Measurements from ENCODE around the gene ITPR2.
A peak's percentile ranks its signal among the peaks of the same experiment; 100 is the strongest.

The ITPR2 gene

DNA sequence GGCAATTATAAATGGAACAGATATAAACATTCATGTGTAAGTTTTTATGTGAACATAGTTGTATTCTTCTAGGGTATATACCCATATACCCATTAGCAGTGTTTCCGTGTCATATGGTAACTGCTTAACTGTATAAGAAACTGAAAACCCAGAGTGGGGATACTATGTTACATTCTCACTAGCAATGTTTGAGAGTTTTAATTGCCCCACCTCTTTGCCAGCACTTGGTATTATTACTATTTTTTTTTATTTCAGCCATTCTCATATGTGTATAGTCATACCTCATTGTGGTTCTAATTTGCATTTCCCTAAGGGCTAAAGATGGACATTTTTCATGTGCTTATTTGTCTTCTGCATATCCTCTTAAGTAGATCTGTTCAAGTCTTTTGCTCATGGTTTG is 28.7 kb upstream of the ITPR2 start:
- TF ChIP-seq POLR2A (IDR thresholded peaks at IDR 0.05; ENCODE audit: low read depth, low read length): no peak
- no peak for FAIRE-seq
- DNase-seq (ENCODE audit: insufficient read length, low spot score): no peak

DNA sequence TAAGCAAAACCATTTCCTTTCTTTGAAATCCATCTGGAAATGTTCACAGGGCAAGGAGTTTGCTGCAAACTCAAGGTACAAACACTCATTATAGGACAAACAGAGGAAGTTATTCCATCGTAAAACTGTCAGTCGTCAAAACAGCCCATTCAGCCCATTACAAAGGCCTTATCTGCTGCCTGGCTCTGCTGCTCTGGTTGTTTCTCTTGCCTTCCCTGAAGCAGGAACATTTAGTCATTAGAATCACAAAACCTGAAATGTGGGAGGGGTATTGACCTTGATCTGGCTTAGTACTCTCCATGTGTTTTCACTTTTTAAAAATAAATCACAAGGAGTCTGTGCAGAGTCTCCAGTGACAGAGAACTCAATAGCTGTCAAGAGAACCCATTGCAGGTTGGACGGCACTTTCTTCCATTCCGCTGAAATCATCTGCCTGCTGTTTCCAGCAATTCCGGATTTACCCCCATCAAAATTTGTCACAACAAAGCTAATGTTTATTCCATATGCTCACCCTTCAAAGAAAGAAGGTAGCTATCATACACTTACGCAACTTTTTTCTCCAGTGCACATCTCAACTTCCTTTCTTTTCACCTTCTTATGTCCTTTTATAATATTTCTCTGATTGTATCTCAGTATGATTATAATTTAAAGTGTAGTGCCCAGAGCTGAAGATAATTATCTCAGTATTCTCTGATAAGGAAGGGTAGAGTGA is 24.6 kb upstream of the ITPR2 start:
- no peak for TF ChIP-seq POLR2A (IDR thresholded peaks at IDR 0.05; ENCODE audit: low read depth, low read length)
- no peak for DNase-seq (ENCODE audit: insufficient read length, low spot score)
- no peak for FAIRE-seq

DNA sequence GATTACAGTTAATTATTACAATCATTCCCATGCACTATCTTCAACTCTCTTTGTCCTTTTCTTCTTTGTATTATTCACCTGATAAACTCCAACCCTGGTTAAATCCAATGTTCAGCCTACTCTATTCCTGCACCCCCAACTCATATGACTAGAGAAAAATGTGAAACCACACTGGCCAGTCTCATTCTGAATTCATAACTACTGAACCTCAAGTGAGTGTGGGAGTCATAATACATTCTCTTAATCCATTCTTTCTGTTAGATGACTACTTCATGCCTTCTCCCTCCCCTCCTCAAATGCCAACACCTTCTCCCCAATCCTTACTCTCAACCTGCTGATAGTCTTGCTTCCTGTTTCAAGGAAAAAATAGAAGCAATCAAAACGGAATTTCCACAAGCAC is 22.3 kb upstream of the ITPR2 start:
- no peak for TF ChIP-seq POLR2A (IDR thresholded peaks at IDR 0.05; ENCODE audit: low read depth, low read length)
- DNase-seq (ENCODE audit: insufficient read length, low spot score): no peak
- FAIRE-seq: no peak

DNA sequence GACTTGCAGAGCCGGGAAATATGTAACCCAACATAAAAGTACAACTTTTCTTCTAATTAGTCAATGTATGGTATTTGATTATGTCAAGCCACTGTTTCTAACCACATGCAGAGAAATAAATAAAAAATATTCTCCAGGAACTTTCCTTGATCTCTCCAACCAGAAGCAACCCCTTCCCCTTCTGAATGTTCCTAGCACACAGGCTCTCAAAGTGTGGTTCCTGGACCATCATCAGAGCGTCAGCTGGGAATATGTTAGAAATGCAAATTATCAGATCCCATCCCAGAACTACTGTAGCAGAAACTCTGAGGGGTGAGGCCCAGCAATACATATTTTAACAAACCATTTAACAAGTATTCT is 21.0 kb upstream of the ITPR2 start:
- DNase-seq (ENCODE audit: insufficient read length, low spot score) (no peak), FAIRE-seq (no peak)
- no peak for TF ChIP-seq POLR2A (IDR thresholded peaks at IDR 0.05; ENCODE audit: low read depth, low read length)

DNA sequence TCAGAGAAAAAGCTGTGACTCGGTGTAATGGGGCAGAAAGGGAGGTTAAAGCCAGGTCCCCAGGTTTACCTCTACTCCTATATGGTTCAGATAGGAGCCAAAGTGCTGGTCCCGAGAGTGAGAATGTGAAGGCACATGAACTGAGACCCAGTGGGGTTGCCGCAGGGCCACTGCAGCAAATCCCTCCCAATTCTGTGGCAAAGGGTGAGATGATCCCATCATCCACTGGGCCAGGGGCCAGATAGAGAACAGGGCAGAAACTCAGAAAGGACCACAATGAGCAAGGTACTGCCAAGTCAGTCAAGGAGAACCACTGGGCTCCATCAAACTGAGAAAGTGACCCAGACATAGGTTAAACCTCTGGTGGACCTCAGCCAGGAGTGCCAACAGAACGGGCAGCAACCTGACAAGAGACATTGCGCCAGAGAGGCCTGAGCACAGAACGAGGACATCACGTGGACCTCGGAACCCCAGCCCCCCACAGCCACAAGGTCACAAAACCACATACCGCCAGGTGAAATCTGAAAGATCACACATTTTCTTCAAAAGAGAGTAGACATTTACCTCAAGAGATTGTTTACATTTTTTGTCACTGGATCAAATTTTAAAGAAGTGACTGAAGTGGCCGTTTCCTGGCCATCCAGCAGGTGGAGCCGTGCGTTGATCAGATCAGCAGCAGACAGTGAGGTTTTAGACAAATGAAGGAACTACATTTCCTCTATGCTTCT is 20.5 kb upstream of the ITPR2 start:
- TF ChIP-seq POLR2A (IDR thresholded peaks at IDR 0.05; ENCODE audit: low read depth, low read length): no peak
- FAIRE-seq (peak; percentile 99), DNase-seq (ENCODE audit: insufficient read length, low spot score) (peak; percentile 37)

DNA sequence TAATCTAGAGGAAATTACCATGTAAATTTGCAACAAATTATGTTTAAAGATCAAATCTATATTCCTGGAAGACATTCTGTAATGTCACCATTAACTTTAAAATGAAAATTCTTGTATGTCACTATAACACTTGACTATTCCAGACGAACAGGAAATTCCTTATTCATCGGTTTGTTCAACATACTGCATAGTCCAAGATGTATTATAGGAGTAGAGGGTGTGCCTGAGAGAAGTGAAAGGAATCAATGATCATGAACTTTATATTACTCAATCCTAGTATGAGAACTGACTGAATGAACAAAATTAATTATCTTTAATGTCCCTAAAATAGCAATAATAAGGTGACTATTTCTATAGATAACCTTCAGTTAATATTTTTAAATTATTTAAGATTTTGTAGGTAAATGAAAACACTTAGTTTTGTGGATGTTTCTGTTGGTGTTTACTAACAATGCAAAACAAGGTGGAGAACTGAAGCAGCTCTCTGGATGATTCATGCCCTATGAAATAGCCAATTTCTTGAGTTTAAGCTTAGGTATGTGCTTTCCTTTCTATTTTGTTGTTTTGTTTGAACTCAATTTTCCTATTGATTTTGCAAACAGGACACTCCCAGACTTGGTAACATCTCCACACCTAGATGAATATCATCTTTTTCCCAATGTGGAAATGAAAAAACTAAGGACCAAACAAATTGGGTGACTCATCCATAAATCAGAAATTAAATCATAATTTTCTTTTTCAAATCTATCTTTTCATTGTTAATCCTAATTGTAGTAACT is 18.2 kb upstream of the ITPR2 start:
- no peak for TF ChIP-seq POLR2A (IDR thresholded peaks at IDR 0.05; ENCODE audit: low read depth, low read length)
- FAIRE-seq (no peak), DNase-seq (ENCODE audit: insufficient read length, low spot score) (no peak)

DNA sequence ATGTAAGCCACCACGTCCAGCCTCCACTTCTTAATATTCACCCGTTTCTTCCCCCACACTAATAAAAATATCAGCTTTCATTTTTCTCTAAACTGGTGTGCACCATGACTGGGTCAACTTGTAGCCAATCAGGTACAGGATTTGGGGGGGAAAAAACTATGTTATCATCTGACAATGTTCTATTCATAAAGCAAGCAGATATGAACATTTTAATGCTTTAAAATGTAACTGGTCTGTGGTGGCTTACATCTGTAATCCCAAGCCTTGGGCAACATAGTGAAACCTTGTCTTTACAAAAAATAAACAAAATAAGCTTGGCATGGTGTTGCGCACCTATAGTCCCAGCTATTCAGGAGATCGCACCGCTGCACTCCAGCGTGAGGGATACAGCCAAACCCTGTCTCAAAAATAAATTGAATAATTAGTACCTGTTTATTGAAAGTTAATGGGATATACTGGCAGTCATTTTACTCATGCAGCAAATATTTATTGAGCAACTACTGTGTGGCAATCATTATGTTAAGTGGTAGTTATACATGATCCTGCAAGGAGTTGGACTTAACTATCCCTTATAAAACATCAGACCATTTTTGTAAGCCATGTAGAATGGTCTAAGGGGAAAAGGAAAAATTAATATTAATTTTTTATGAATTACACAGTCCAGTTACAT is 15.3 kb upstream of the ITPR2 start:
- FAIRE-seq (no peak), DNase-seq (ENCODE audit: insufficient read length, low spot score) (no peak)
- no peak for TF ChIP-seq POLR2A (IDR thresholded peaks at IDR 0.05; ENCODE audit: low read depth, low read length)

DNA sequence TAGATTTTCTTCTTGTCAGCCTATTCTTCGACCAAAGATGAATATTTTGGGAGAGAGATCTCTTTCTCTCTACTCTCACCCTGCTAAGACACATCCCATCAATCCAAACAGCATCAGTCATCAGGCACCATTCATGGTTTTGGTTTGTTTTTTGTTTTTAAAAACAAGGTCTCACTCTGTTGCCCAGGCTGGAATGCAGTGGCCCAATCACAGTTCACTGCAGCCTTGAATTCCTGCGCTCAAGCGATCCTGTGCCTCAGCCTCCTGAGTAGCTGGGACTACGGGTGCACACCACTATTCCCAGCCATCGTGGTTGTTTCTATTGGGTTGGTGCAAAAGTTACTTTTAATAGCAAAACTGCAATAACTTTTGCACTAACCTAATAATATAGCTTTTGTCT is 14.4 kb upstream of the ITPR2 start:
- FAIRE-seq (no peak), DNase-seq (ENCODE audit: insufficient read length, low spot score) (no peak)
- no peak for TF ChIP-seq POLR2A (IDR thresholded peaks at IDR 0.05; ENCODE audit: low read depth, low read length)

DNA sequence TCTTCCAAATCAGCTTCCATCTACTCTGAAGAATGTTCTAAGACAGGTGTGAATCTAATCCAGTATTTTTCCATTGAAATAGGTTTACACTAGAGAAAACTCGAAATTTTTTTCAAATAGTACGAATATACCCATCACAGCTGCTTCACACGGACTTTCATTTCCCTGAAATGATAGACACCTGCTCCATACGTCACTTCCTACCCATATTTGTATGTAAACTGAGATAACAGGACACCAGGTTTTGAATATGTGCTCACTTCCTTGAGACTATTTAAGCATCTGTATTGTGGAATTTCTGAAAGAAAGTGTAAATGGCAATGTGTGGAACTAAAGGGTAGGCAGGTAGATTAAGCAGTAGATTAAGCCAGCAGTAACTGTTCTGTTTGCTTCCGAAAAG is 13.4 kb upstream of the ITPR2 start:
- no peak for TF ChIP-seq POLR2A (IDR thresholded peaks at IDR 0.05; ENCODE audit: low read depth, low read length)
- DNase-seq (ENCODE audit: insufficient read length, low spot score) (no peak), FAIRE-seq (no peak)

DNA sequence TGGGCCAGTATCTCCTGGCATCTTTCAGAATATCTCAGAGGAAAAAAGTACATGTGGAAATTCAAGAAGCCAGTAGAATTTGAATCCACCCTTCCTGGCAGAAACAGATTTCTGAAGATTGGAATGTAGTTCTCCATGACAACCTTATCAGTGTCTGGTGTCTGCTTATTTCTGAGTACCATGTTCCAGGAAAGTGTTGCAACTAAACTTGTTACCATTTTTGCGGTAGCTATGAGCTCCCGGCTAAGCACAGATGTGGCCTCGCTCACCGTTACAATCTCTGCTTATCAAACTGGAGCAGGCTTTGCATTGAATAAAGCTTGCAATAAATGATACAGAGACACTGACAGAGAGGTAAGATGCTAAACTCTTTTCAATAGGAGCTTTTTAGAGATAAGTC is 13.0 kb upstream of the ITPR2 start:
- DNase-seq (ENCODE audit: insufficient read length, low spot score) (no peak), FAIRE-seq (peak; percentile 36)
- TF ChIP-seq POLR2A (IDR thresholded peaks at IDR 0.05; ENCODE audit: low read depth, low read length): no peak

DNA sequence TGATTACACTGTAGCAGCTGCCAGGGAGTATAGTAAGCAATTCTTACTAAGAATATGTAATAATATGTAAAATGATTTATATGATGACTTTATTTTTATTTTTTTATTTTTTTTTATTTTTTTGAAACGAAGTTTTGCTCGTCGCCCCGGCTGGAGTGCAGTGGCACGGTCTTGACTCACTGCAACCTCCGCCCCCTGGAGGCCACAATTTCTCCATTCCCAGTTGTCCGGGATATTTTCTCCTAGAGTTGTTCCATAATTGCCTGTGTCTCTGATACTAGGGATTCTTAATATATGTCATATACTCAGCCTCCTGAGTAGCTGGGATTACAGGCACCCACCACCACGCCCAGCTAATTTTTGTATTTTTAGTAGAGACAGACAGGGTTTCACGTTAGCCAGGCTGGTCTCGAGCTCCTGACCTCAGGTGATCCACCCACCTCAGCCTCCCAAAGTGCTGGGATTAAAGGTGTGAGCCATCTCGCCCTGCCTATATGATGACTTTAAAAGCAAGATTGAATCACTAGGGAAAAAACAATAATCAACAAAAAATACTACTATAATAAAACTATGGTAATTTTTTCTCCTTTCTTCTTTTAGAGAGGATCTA is 12.2 kb upstream of the ITPR2 start:
- FAIRE-seq (no peak), DNase-seq (ENCODE audit: insufficient read length, low spot score) (no peak)
- TF ChIP-seq POLR2A (IDR thresholded peaks at IDR 0.05; ENCODE audit: low read depth, low read length): no peak

DNA sequence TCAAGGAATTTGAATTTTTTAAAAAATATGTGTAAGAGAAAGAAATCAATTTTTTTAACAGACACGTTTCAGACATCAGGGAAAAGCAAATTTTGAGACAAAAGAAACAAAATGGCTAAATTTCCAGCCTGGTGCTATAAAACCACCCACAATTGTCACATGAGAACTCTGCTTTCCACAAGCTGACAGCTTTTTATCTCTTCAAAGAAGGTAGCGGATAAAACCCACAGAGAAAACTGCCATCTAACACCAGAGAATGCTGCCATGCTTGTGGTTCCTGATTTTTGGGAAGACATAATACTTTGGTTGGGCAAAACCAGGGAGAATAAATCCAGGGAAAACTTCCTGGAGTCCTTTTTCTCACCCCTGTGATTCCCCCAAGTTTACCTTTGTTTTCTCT is 10.3 kb upstream of the ITPR2 start:
- no peak for TF ChIP-seq POLR2A (IDR thresholded peaks at IDR 0.05; ENCODE audit: low read depth, low read length)
- FAIRE-seq: no peak

DNA sequence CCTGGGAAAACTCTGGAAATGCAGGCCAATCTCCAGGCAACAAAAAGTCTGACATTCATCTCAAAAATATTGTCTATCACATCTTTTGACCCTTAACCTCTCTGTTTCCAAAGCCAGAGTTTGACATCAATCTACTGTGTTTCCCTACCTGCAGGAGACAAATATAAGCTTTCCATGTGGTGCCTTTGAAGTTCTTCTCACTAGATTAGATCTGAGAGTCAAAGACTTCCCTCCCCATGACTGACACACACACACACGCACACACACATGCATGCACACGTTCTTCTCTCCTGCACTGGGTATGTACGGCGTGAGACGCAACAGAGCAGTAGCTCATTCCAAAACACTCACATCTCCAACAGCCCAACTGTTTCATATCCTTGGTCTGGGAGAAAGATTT is 8.1 kb upstream of the ITPR2 start:
- no peak for DNase-seq (ENCODE audit: insufficient read length, low spot score)
- no peak for TF ChIP-seq POLR2A (IDR thresholded peaks at IDR 0.05; ENCODE audit: low read depth, low read length)
- no peak for FAIRE-seq

More for the DNA sequence above, 10.3 kb upstream of the ITPR2 start:
- no peak for DNase-seq (ENCODE audit: insufficient read length, low spot score)

DNA sequence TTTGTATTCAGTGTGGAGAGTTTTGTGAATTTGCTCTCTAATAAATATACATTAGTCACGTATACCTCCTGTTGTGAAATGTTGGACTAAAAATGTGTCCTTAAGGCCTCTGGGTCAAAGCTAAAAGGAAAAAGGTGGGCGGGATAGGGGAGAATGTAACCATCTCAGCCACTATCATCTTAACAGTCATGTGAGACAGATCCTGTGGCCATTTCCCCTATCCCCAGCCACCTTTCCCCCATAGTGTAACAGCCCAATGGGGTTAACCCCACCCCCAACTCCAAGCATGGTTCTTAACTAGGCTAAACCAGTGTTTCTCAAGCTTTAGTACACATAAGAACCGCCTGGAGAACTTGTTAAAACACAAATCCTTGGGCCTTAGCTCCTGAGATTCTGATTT is 6.5 kb upstream of the ITPR2 start:
- DNase-seq (ENCODE audit: insufficient read length, low spot score) (no peak), FAIRE-seq (no peak)
- no peak for TF ChIP-seq POLR2A (IDR thresholded peaks at IDR 0.05; ENCODE audit: low read depth, low read length)
